Ovary (tissue), 9 donors: ENCODE measurements around the gene GLT1D1. TPM values are rescaled to one million over a fixed set of nuclear protein-coding genes. Genes with fewer than 3 reads are reported as not detected.

Source experiments
- DNase-seq, 5 donors: peaks; one replicate each; pipeline ENCODE4 v3.0.0-alpha.2; 2019 to 2020
- H3K27ac ChIP-seq, 2 donors: fragments of 200-600 bp; one replicate each; pipeline versions ENCODE4 v1.5.1 to v1.8.0; 2019 to 2022
- H3K27me3 ChIP-seq: fragments of 200-600 bp; one replicate; pipeline ENCODE4 v1.8.0; 2022
- H3K36me3 ChIP-seq: fragments of 200-600 bp; sonication (generic); one replicate; pipeline ENCODE4 v1.5.1; 2019
- H3K4me1 ChIP-seq: one replicate; pipeline ENCODE4 v1.8.1; 2013; ENCODE audit warnings: mild to moderate bottlenecking, moderate library complexity; ENCODE audit not compliant: insufficient read depth
- H3K4me3 ChIP-seq: fragments of 200-600 bp; sonication (generic); one replicate; pipeline ENCODE4 v1.5.1; 2017
- H3K9me3 ChIP-seq, 2 donors: fragments of 200-600 bp in 1 of 2; sonication (generic) in 1 of 2; one replicate each; pipeline versions ENCODE4 v1.5.1 to v1.8.1; 2013 to 2019; ENCODE audit warnings: mild to moderate bottlenecking in 1 of 2, moderate library complexity in 1 of 2
- CTCF ChIP-seq, 3 donors: fragments of 450-650 bp in 2 of 3; fragments of 200-600 bp in 1 of 3; IDR thresholded peaks; one replicate each; pipeline versions ENCODE4 v1.5.1 to v1.8.0; 2016 to 2022; ENCODE audit warnings: antibody characterized with exemption in 3 of 3, mild to moderate bottlenecking in 1 of 3
- EP300 ChIP-seq: sonication (generic); formaldehyde crosslinking; IDR thresholded peaks from one replicate; pipeline ENCODE4 v1.6.1; 2017; ENCODE audit warnings: antibody characterized with exemption
- POLR2A ChIP-seq: fragments of 450-650 bp; IDR thresholded peaks from one replicate; pipeline ENCODE4 v1.6.1; 2017; ENCODE audit warnings: antibody characterized with exemption, mild to moderate bottlenecking, moderate library complexity
- WGBS, 3 donors: extraction: QIAGEN DNeasy Blood & Tissue Kit in 1 of 3; methylation state at CpG; one replicate each; pipeline versions ENCODE4 v1.1.5 to v1.1.7; 2013 to 2017; 5-methylcytosine and 5-hydroxymethylcytosine counted together
- intact Hi-C, 4 donors: fragments of 100-400 bp; cut with DNase I; formaldehyde crosslinking; loops; one replicate each; pipeline versions ENCODE4 v1.11.0 to v1.15.1; 2022 to 2023
- polyA plus RNA-seq, 2 donors: library from polyadenylated mRNA; stranded (reverse); fragments of 200-250 nt in 1 of 2; fragments of 350-450 nt in 1 of 2; fragmentation: Illumina TruSeq in 1 of 2; extraction: RNeasy Lipid Tissue Mini Kit (QIAGEN cat#74804) in 1 of 2; gene quantifications; one replicate each; pipeline ENCODE4 v1.2.3, GENCODE V29; 2013 to 2014
- total RNA-seq, 7 donors: library from RNA; depleted of rRNA in 2 of 7; stranded (reverse); fragments of >200 nt in 2 of 7; fragmentation: NEBNext Ultra II Directional in 3 of 7; extraction: Animal tissue kit (Norgen Biotek cat#: 25700) in 3 of 7; gene quantifications; one replicate each; pipeline versions ENCODE4 v1.1.0 to v1.2.4, GENCODE V29; 2016 to 2023
- donor health status: DM: no; HTN: no; CAD: no; lungs with moderate emphysema.
- donor health status: DM: no; HTN: no; CAD: no.
- donor health status: Bipolar disorder and iron deficiency.
- donor health status: DM: yes; HTN: yes; CAD: no.
- donor health status: DM: no; HTN: no; CAD: no.
- donor health status: DM: yes; HTN: yes; CAD: no.

GLT1D1 gene
- total and polyA plus RNA-seq, 9 donors: 0.12 to 0.61 (median 0.24) TPM; not detected in 1

DNA sequence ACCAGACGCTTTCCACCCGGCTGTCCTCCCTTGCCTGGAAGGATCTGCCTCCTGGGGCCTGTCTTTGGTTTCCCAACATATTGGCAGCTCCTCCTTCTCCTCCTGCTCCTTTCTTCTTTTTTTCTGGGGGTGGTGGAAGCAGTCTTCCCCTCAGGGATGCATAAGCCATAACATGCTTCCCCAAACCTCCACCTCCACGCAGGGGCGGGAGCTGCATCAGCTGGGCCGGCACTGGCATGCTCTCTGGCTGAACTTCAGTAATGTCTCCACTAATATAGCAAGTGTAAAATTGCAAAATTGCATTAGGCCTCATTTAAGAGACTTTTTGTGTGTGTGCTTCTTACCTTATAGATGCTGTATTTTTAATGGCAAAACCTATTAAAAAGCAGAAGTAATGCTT lies 58.6 kb downstream of the GLT1D1 start:
- 72 to 82% (median 76%) methylated on average over 5 of the region's 5 CpGs for whole genome bisulfite sequencing, 3 donors
- no peak for DNase-seq
- H3K36me3 ChIP-seq: no peaks in the 10 kb centered on the region
- H3K9me3 ChIP-seq: no peaks in the 10 kb centered on the region
- no peaks in the 10 kb centered on the region for H3K27me3 ChIP-seq
- TF ChIP-seq EP300 (no peak), POLR2A (no peak), CTCF (IDR thresholded peaks at IDR 0.05) (no peak)
- H3K4me3 ChIP-seq: no peak overlapping the region
- H3K4me1 ChIP-seq: no peaks in the 10 kb centered on the region
- H3K27ac ChIP-seq: no peak overlapping the region
- intact Hi-C loops: no loop called here

GRCh38 chr12:128914908-128915563 lies 61.8 kb downstream of the GLT1D1 start:
- intact Hi-C loops: no loop called here
- Histone ChIP-seq H3K9me3 (no peaks in the 10 kb centered on the region), H3K36me3 (no peaks in the 10 kb centered on the region), H3K27me3 (no peaks in the 10 kb centered on the region), H3K4me3 (no peak overlapping the region), H3K27ac (no peak overlapping the region), H3K4me1 (no peaks in the 10 kb centered on the region)
- no peak for TF ChIP-seq CTCF (IDR thresholded peaks at IDR 0.05)
- no peak for TF ChIP-seq POLR2A
- no peak for TF ChIP-seq EP300
- DNase-seq: no peak
- WGBS, 3 donors: 81 to 88% (median 86%) methylated on average over 11 of the region's 11 CpGs

GRCh38 chr12:128916425-128916824 lies 63.1 kb downstream of the GLT1D1 start:
- 91 to 95% (median 94%) methylated on average over 4 of the region's 4 CpGs for WGBS, 3 donors
- Histone ChIP-seq H3K36me3 (no peaks in the 10 kb centered on the region), H3K9me3 (no peaks in the 10 kb centered on the region), H3K4me3 (no peak overlapping the region), H3K27me3 (no peaks in the 10 kb centered on the region), H3K4me1 (no peaks in the 10 kb centered on the region), H3K27ac (no peak overlapping the region)
- no peak for DNase-seq
- intact Hi-C loops: no loop called here
- TF ChIP-seq CTCF (IDR thresholded peaks at IDR 0.05) (no peak), POLR2A (no peak), EP300 (no peak)

DNA sequence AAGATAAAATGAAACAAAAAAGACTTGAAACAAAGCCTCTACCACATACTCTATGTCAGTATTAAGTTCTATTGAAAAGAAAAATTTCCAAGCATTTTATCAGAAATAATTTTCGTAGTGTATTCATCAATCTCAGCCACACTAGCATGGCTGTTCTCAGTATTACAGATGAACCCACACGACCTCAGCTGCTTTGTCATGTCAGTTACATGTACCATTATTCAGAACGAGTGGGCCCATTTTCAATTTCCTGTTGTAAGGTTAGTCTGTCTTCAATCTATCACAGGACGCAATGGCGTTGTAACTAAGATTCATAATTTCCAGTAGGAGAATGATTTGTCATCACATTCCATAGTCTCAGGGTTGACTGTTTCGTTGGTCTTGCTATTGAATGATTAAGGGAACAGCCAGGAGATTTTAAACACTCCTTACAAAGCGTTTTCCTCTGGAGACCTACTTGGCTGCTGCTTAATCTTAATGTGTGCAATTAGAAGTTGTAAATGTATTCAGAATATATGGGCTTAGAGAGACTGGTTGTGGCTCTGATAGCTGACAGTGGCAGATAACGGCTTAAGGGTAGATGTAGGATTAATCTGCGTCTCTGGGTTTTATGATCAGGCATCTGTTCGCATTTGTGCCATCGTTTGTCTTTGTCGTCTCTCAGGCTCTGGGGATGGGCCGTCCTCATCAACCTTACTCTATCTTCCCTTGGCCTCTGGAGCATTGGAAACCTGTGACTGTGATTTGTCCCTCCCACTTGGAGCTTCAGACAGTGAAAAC lies 65.4 kb downstream of the GLT1D1 start:
- intact Hi-C loops: no loop called here
- Histone ChIP-seq H3K36me3 (no peaks in the 10 kb centered on the region), H3K4me3 (no peak overlapping the region), H3K4me1 (no peaks in the 10 kb centered on the region), H3K27ac (no peak overlapping the region), H3K27me3 (no peaks in the 10 kb centered on the region), H3K9me3 (no peaks in the 10 kb centered on the region)
- TF ChIP-seq CTCF (IDR thresholded peaks at IDR 0.05) (no peak), EP300 (no peak), POLR2A (no peak)
- 47 to 58% (median 53%) methylated on average over 13 of the region's 13 CpGs for WGBS, 3 donors
- no peak for DNase-seq
